ENCODE data around the gene TMPRSS6.

TMPRSS6 gene

GRCh38 chr22:37140686-37141323, 31.3 kb upstream of the TMPRSS6 start:
- no peak for FAIRE-seq

DNA sequence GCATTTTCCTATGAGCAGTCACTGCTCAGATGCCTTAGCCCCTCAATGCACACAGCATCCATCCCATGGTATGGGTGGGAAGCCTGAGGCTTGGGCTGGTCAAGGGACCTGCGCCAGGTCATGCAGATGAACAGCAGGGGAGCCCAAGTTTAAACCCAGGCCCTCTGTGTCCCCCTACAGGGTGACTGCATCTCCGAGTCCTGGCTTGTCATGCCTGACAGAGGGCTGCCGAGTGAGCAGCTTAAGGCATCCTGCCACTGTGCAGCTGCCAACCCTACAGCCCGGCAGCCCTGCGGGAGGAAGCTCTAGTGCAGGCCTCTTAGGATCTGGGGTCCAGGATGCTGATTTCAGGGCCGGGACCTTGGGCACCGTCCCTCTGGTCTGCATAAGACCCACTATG, 30.2 kb upstream of the TMPRSS6 start:
- no peak for FAIRE-seq

GRCh38 chr22:37138849-37139561, 29.5 kb upstream of the TMPRSS6 start:
- FAIRE-seq = no peak

GRCh38 chr22:37137903-37138665, 28.6 kb upstream of the TMPRSS6 start:
- FAIRE-seq = no peak

DNA sequence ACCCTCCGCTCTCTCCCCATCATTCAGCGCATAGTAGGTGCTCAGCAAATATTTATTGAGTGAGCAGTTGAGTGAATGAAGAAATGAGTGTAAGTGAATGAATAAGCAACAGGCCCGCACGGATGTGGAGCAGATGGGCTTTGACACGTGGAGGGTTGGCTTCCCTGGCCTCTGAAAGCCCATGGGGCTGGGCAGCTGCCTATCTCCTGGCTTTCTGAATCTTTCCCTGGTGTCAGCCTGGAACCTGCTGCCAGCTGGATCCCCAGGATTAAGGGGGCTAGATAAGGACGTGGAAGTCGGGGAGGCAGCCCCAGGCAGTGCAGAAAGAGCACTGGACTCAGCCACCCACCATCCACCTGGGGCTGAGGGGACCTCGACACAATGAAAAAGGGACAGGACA, 27.6 kb upstream of the TMPRSS6 start:
- no peak for FAIRE-seq

DNA sequence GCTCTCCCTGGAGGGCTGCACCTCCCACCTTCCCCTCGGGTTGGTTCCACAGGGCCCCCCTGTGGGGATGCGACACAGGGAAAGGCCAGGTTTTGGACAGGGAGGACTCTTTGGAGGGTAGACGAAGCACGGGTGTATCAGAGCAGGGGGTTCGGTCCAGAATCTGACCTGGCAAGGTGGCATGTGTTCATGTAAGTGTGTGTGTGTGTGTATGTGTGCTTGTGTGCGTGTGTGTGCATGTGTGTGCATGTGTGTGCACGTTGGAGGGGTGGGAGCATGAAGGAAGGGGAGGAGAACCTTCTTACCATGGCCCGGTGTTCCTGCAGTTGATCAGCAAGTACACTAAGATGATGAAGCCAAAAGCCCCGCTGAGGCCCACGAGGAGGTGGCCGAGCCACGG, 25.5 kb upstream of the TMPRSS6 start:
- no peak for FAIRE-seq

- no peak for FAIRE-seq
Measured at GRCh38 chr22:37133304-37134018, 23.9 kb upstream of the TMPRSS6 start.

- no peak for FAIRE-seq
Measured at GRCh38 chr22:37132773-37133172, 23.3 kb upstream of the TMPRSS6 start.

DNA sequence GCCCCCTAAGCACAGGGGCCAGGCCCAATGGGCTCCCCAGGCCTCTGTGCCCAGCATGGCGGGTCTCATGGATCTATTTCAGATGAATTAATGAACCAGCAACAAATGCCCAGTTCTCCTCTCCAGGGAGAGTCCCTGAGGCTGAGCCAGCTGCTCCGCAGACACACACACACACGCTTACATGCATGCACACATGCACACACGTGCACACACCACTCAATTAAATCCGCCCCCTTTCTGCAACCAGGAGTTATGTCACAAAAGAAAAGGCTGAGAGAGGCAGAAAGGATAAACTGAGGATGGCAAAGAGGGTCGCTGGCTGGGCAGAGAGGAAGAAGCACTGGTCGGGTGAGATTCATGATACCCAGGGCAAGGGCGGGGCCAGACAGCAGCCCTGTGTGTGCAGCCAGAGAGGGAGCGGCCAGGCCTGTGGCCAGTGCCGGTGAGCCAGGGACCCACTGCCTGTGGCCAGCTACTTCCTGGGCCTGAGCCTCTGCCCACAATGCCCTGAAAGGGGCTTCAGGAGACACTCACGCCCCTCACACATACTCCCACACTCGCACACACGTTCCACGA, 20.4 kb upstream of the TMPRSS6 start:
- FAIRE-seq = no peak

DNA sequence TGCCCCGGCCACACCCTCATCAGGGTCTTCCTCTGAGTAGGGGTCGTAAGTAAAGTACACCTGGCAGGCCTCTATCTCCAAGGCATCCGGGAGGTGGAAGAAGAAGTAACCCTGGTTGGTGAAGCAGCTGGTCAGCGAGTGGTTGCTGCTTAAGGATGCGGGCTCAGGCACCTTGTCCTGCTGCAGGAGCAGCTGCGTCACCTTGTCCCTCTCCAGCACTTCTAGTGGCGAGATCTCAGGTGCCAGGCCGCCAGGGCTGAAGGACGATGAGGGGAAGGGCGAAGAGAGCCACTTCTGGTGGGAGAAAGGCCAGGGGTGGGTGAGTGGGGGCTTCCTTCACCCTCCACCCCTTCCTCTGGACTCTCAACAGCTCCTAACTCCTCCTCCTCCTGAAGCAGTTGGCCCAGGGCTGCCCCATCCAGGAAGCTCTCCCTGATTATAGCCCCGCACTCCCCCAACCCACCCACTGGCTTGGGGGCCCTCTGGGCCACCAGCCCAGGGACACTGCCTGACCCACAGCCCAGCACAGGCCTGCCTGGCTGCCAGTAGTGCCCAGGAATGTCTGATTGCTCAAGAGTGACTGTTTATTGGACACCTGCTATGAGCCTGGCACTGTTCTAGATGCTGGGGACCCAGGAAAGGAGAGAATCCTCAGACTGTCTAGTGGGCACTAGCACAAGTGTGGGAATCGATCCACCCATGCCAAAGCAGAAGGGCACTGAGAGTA, 19.2 kb upstream of the TMPRSS6 start:
- no peak for FAIRE-seq

DNA sequence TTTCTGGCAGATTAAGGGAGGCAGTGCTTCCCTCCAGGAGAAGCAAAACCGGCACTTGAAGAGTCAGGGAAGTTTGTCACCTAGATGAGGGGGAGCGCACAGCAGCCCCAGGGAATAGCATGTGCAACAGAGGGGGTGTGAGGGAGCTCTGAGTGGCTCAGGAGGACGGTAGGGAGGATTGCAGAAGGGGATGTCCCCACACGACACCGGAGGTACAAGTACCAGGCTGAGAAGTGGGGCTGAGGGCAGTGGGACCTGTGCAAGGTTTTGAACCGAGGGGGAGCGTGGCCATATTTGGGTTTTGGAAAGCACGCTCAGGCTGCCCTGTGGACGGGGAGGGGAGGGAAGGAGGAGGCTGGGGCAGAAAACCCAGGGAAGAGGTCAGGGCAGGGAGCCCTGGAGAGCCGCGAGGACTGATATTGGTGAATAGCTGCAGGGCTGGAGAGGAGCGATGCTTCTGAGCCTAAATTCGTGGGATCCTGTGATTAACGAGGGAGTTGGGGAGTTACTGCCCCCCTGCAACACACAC, 17.9 kb upstream of the TMPRSS6 start:
- no peak for FAIRE-seq

DNA sequence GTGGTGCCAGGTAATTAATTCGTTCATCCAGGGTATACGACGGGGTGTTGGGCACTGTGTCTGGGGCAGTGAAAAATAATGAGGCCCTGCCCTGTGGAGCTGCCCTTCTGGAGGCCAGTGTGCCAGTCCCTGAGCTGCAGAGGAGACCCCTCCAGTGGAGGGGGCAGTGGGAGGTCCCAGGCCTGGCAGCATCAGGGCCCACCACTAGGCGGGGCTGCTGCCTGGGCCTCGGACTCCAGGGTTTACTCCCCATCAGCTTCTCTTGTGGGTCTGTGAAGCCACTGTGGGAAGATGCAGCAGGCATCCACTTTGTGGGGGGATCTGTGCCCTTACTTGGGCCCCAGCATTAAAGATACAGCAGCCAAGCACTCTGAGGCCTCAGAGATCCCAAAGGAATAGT, 17.4 kb upstream of the TMPRSS6 start:
- no peak for FAIRE-seq

DNA sequence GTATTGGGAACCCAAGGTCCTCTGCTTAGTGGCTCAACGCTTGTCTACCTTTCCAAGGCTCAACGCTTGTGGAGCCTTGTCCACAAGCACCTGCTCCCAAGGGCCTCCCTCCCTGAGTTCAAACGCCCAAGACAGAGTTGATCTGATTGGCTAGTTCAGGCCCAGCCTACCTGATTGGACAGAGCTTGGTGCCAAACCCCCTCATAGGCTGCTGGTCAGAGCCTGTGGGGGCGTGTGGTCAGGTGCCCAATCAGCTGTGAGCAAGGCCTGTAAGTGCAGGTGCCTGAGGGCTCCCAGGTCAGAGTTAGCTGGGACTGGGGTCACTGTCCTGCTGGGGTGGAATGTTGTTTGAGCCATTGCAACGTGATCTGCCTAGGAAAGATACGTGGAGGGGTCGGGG, 16.9 kb upstream of the TMPRSS6 start:
- no peak for FAIRE-seq

DNA sequence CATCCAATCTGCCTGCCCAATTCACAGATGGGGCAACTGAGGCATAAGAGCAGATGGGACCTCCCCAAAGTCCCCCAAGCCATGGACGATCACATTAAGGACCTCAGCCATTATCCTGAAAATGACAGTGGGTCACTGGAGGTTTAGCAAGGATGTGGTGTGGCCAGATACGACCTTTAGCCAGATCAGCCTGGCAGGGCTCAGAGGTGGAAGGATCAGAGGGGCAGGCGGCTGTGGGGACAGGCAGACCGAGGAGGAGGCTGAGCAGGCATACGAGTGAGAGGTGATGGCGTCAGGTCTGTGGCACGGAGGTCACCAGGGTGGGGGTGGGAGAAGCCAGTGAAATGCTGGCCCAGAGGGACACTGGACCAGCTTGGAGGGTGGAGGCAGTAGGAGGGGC, 14.1 kb upstream of the TMPRSS6 start:
- no peak for FAIRE-seq

GRCh38 chr22:37122598-37123180, 13.2 kb upstream of the TMPRSS6 start:
- no peak for FAIRE-seq

DNA sequence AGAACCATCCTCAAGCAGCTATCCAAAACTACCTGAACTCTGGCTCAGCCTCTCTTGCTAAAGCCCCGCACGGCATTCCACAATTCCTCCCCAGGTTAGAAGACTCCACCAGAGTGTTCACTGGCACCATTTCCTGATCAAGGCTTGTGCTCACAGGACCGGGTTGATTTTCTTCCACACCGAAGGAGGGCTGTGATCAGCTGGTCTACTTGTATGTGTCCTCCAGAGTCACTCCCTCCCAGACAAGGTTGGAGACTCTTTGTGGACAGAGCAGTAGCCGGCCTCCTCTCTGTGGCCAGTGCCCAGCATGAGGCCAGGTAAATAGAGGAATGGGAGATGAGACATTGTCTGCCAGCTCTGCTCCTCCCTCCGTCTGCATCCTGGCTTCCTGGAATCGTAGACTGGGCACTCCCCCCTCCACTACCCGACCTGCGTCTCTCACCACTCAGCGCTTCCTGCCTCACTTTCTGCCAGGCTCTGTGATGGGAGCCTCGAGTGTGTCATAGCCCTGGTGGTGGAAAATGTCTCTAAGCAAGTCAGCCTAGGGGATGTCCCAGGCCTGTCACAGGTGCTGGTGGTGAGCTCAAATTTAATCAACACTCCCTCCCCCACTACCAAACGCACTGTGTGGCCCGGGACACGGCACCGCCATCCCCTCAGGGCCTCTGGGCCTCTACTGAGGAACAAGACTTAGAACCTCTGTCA, 12.5 kb upstream of the TMPRSS6 start:
- no peak for FAIRE-seq

GRCh38 chr22:37120569-37121340, 11.2 kb upstream of the TMPRSS6 start:
- FAIRE-seq = no peak

DNA sequence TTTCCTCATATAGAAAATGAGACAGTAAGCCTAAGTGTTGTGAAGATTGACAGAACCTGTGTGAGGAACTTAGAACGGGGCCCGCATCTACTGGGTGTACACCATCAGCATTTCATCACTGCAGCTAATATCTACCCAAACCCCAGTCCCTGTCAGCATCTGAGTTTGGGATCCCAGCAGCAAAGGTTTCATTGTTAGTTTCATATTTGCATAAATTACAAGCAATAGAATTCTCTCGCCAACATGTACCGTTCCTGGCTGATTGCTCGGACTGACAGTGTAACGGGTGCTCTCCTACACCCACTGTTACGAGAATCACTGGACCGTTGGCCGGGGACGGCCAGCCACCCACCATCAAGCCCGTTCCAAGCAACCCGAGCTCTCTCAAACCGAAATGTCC, 10.4 kb upstream of the TMPRSS6 start:
- no peak for FAIRE-seq

- FAIRE-seq = no peak
Measured at GRCh38 chr22:37118083-37118482, 8.6 kb upstream of the TMPRSS6 start.

DNA sequence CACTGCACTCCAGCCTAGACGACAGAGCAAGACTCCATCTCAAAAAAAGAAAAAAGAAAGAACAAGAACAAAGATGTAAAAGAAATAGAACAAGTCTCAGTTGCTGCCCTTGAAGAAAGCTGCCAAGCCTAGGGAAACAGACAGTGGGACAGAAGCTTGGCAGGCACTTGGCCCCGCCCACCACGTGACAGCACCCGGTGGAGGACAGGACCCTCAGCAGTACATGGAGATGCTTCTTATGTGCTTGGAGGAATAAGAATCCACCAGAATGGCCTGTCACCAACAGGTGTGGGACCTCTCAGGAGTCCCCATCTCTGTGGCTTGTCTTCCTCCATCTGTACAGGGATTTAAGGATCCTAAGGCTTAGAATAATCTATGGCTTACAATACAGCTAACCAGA, 7.6 kb upstream of the TMPRSS6 start:
- FAIRE-seq = no peak

Data from endometrium (tissue), 2 donors.